ENCODE results near the gene ZNF32. TPM values are rescaled to one million over a fixed set of nuclear protein-coding genes. Genes with fewer than 3 reads are reported as not detected.

ZNF32 gene, protein sequence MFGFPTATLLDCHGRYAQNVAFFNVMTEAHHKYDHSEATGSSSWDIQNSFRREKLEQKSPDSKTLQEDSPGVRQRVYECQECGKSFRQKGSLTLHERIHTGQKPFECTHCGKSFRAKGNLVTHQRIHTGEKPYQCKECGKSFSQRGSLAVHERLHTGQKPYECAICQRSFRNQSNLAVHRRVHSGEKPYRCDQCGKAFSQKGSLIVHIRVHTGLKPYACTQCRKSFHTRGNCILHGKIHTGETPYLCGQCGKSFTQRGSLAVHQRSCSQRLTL
- total RNA-seq = 10 to 100 TPM; 22.0 to 31.6 TPM
- 10 to 100 TPM; 63.4 to 68.6 TPM for polyA plus RNA-seq
- long read RNA-seq, donor 1, transcript ZNF32-201 (3 exons, 1,137 nt) = major isoform, 23 of 34 reads
- long read RNA-seq, donor 1, transcript ZNF32-202 (3 exons, 1,201 nt) = minor isoform, 5 of 34 reads
- long read RNA-seq, donor 1, partial matches to known transcripts = 4 of 34 reads
- long read RNA-seq, donor 1, other reads (novel, unspliced or antisense) = 2 of 34 reads
- long read RNA-seq, donor 2, transcript ZNF32-201 (3 exons, 1,137 nt) = major isoform, 8 of 16 reads
- long read RNA-seq, donor 2, partial matches to known transcripts = 0 of 16 reads
- long read RNA-seq, donor 2, other reads (novel, unspliced or antisense) = 6 of 16 reads

DNA sequence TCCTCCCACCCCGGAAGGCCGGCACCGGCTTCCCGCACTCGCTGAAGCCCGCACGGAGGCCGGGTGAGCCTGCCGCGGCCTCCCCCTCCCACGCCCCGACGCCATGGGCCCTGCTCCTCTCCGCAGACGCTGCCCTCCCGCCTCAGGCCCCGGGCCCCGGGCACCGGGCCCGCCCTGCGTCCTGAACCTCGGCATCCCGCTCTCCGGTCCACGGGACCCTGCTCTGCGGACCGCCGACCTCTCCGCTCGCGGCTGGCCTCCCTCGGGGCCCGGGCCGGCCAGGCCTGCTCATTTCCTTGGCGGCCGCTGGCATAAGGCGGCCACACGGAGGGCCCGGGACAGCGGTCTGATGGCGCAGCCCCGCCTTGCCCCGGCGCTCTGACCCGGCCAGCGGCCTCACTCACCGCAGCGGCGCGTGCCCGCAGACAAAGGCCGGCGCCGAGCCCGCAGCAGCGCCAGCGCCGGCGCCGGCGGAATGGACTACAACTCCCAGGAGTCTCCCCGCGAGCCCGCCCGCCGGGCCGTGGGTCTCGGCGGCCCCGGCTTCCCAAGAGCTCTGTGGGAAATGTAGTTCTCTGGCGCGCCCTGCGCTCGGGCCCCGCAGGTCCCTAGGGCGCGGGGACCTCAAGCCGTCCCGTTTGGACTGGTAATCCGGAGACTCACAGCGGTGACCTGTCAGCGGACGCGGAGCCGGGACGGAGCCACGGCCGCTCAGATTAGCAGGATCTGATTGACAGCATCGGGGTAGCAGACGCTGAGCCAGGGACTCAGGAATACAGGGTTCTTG lies at the start of gene ZNF32:
TSS of gene ZNF32 (minus strand) at position 484 of the 787 bp plus-strand sequence. CDS start 2,748 bp downstream, outside the sequence.
- H3K9me3 ChIP-seq (ENCODE audit: control insufficient read depth, low read length) = peaks cover 13% of the 10 kb centered on the region
- H3K36me3 ChIP-seq (ENCODE audit: control insufficient read depth in 1 of 2, insufficient read depth in 2 of 2, low read length in 1 of 2) = peaks cover 12 to 21% of the 10 kb centered on the region in 2 donors
- ATAC-seq (ENCODE audit: low FRiP score) (peak; percentile 97), DNase-seq (peak; percentile 91 to 95)
- H3K4me1 ChIP-seq (ENCODE audit: control insufficient read depth in 1 of 2, insufficient read depth in 2 of 2, low read length in 2 of 2) = no peaks in the 10 kb centered on the region
- 0 to 1% methylated on average over 88 to 90 of the region's 90 CpGs for WGBS, 2 donors
- H3K27me3 ChIP-seq (ENCODE audit: control insufficient read depth in 1 of 2, insufficient read depth in 2 of 2, low read length in 1 of 2) = no peaks in the 10 kb centered on the region
- peak within 1 kb of the TSS; percentile 93 to 94 for H3K4me3 ChIP-seq (ENCODE audit: low read length in 2 of 2)
- intact Hi-C loops (cut with DNase I) = no loop called here
- peak within 1 kb of the TSS; percentile 22 to 48 for H3K27ac ChIP-seq (ENCODE audit: low read depth in 1 of 2, low read length in 2 of 2)

DNA sequence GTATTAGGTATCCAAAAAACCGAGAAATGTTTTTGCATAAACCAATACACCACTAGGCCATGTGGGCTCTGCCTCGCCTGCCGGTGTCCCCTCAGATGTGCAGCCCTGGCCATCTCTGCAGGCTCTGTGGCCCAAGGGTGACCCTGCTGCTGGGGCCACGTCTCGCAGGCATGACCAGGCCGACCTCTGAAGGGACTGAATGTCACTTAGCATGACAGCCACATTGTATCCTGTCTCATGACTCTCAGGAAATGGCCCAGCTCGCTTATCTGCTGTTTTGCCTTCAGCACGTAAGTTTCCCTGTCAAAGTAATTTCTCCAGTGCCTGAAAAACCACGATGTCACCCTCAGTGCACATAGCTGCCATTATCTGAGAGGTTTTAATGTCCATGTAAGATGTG lies 49.5 kb upstream of the ZNF32 start:
- Histone ChIP-seq H3K27me3 (ENCODE audit: control insufficient read depth in 1 of 2, insufficient read depth in 2 of 2, low read length in 1 of 2) (no peaks in the 10 kb centered on the region), H3K36me3 (ENCODE audit: control insufficient read depth in 1 of 2, insufficient read depth in 2 of 2, low read length in 1 of 2) (no peaks in the 10 kb centered on the region), H3K27ac (ENCODE audit: low read depth in 1 of 2, low read length in 2 of 2) (no peak overlapping the region), H3K4me1 (ENCODE audit: control insufficient read depth in 1 of 2, insufficient read depth in 2 of 2, low read length in 2 of 2) (no peaks in the 10 kb centered on the region), H3K4me3 (ENCODE audit: low read length in 2 of 2) (no peak overlapping the region), H3K9me3 (ENCODE audit: control insufficient read depth, low read length) (no peaks in the 10 kb centered on the region)
- ATAC-seq (ENCODE audit: low FRiP score) = no peak
- DNase-seq = no peak
- intact Hi-C loops (cut with DNase I) = loop anchor here in 1 of 2 donors (10.0 kb wide), 1 partner anchor 127 kb away; no protein-coding TSS in a partner anchor
- 84 to 86% methylated on average over 9 of the region's 9 CpGs for WGBS, 2 donors

DNA sequence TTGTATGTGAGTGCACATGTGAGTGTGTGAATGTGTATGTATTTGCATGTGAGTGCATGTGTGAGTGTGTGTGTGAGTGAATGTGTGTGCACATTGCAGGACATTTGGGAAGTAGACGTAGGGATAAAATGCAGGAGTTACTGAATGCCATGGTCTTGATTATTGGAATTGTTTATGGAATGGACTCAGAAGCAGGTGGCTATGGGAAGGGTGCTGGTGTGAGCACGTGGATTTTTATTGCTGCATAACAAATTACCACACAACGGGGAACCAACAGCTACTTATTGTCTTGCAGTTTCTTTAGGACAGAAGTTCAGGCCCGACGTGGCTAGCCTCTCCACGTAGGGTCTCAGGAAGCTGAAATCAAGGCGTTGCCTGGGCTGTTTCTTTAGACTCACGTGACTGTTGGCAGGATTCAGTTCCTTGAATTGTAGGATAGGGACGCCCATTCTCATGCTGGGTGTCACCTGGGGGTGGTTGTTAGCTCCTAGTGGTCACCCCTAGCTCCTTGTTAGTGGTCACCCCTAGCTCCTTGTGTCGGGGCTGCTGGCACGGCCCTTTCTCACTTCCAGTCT lies 48.3 kb upstream of the ZNF32 start:
- H3K36me3 ChIP-seq (ENCODE audit: control insufficient read depth in 1 of 2, insufficient read depth in 2 of 2, low read length in 1 of 2) = no peaks in the 10 kb centered on the region
- no peak overlapping the region for H3K4me3 ChIP-seq (ENCODE audit: low read length in 2 of 2)
- H3K9me3 ChIP-seq (ENCODE audit: control insufficient read depth, low read length) = no peaks in the 10 kb centered on the region
- no peak overlapping the region for H3K27ac ChIP-seq (ENCODE audit: low read depth in 1 of 2, low read length in 2 of 2)
- 93 to 94% methylated on average over 11 of the region's 11 CpGs for WGBS, 2 donors
- H3K4me1 ChIP-seq (ENCODE audit: control insufficient read depth in 1 of 2, insufficient read depth in 2 of 2, low read length in 2 of 2) = no peaks in the 10 kb centered on the region
- DNase-seq = no peak
- intact Hi-C loops (cut with DNase I) = loop anchor here in 1 of 2 donors (10.0 kb wide), 1 partner anchor 128 kb away; no protein-coding TSS in a partner anchor
- no peak for ATAC-seq (ENCODE audit: low FRiP score)
- no peaks in the 10 kb centered on the region for H3K27me3 ChIP-seq (ENCODE audit: control insufficient read depth in 1 of 2, insufficient read depth in 2 of 2, low read length in 1 of 2)

DNA sequence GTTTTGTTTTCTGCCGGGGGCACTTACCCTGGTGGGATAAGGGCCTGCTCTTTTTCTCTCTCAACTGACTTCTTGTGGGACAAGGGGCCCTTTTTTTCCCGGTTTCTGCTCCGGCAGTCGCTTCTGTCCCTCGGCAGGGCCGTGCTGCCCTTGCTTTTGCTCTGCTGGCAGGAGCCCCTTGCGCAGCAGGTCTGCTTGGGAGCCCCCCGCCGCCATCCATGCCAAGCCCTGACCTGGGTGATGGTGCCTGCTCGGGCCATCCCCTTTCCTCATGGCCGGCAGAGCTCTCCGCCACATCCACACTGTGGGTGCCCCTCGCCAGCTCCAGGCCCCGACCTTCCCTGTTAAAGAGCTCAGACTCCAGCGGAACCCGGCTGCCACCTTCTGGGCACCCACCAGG lies 47.0 kb upstream of the ZNF32 start:
- H3K4me1 ChIP-seq (ENCODE audit: control insufficient read depth in 1 of 2, insufficient read depth in 2 of 2, low read length in 2 of 2) = no peaks in the 10 kb centered on the region
- ATAC-seq (ENCODE audit: low FRiP score) (no peak), DNase-seq (no peak)
- H3K27me3 ChIP-seq (ENCODE audit: control insufficient read depth in 1 of 2, insufficient read depth in 2 of 2, low read length in 1 of 2) = no peaks in the 10 kb centered on the region
- WGBS, 2 donors = 97% methylated on average over 15 to 16 of the region's 16 CpGs
- H3K4me3 ChIP-seq (ENCODE audit: low read length in 2 of 2) = no peak overlapping the region
- intact Hi-C loops (cut with DNase I) = loop anchor here in 1 of 2 donors (10.0 kb wide), 1 partner anchor 129 kb away; no protein-coding TSS in a partner anchor
- no peak overlapping the region for H3K27ac ChIP-seq (ENCODE audit: low read depth in 1 of 2, low read length in 2 of 2)
- H3K9me3 ChIP-seq (ENCODE audit: control insufficient read depth, low read length) = no peaks in the 10 kb centered on the region
- no peaks in the 10 kb centered on the region for H3K36me3 ChIP-seq (ENCODE audit: control insufficient read depth in 1 of 2, insufficient read depth in 2 of 2, low read length in 1 of 2)

DNA sequence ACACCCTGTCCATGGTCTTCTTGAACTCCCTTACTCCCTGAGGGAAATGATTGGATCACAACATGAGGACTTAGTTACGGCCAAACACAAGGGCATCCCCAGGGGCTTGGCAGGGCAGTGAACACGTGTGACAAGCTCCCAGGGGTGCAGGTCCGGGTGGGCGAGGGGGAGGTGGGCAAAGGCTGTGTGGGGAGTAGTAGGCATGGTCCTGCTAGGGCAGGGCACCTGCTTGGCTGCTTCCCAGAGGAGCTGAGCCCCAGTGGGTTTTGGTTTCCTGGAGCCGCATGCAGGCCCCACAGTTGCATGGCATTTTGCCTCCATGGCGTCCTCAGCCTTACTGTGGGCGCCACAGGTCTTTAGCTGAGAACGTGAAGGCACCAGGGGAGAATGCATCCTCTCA lies 46.6 kb upstream of the ZNF32 start:
- H3K4me3 ChIP-seq (ENCODE audit: low read length in 2 of 2) = no peak overlapping the region
- no peaks in the 10 kb centered on the region for H3K9me3 ChIP-seq (ENCODE audit: control insufficient read depth, low read length)
- WGBS, 2 donors = 89 to 91% methylated on average over 8 of the region's 8 CpGs
- H3K36me3 ChIP-seq (ENCODE audit: control insufficient read depth in 1 of 2, insufficient read depth in 2 of 2, low read length in 1 of 2) = no peaks in the 10 kb centered on the region
- intact Hi-C loops (cut with DNase I) = loop anchor here in 1 of 2 donors (10.0 kb wide), 1 partner anchor 129 kb away; no protein-coding TSS in a partner anchor
- DNase-seq (no peak), ATAC-seq (ENCODE audit: low FRiP score) (no peak)
- no peaks in the 10 kb centered on the region for H3K4me1 ChIP-seq (ENCODE audit: control insufficient read depth in 1 of 2, insufficient read depth in 2 of 2, low read length in 2 of 2)
- H3K27me3 ChIP-seq (ENCODE audit: control insufficient read depth in 1 of 2, insufficient read depth in 2 of 2, low read length in 1 of 2) = no peaks in the 10 kb centered on the region
- H3K27ac ChIP-seq (ENCODE audit: low read depth in 1 of 2, low read length in 2 of 2) = no peak overlapping the region

DNA sequence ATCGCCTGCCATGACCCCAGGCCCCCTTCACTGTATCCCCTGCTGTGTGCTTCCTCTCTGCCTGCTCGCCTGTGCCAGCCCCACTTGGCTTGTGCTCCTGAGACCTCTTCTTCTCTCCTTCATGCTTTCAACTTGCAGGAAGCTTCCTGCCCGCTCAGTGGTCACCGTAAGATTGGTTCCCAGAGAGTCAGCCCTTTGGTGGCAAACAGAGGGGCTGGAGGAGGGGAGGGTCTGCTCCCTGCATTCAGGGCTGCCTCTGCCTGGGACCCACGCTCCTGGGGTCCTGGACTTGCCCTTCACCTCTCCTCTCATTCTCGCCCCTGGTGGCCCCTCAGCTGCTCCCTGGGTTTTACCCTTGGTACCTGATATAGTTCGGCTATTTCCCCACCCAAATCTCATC lies 45.8 kb upstream of the ZNF32 start:
- H3K36me3 ChIP-seq (ENCODE audit: control insufficient read depth in 1 of 2, insufficient read depth in 2 of 2, low read length in 1 of 2) = no peaks in the 10 kb centered on the region
- 95% methylated on average over 7 of the region's 7 CpGs for WGBS, 2 donors

DNA sequence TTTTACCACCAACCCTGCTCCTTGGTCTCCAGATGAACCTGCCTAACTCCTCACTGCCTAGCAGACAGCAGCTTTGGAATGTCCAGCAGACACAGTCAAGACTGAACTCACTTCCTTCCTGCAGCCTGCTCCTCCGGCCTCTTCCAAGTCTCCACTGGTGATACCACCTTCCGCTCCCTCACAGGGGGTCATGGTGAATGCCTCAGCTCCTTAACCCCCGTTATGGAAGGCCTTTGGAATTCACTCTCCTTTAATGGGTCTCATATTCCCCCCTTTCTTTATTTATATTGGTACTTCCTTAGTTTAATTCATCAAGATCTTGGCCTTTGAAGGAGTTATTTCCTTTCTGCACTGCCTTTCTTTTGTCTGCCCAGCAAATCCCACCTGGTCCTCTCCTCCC lies 44.9 kb upstream of the ZNF32 start:
- Histone ChIP-seq H3K4me3 (ENCODE audit: low read length in 2 of 2) (no peak overlapping the region), H3K27me3 (ENCODE audit: control insufficient read depth in 1 of 2, insufficient read depth in 2 of 2, low read length in 1 of 2) (no peaks in the 10 kb centered on the region), H3K9me3 (ENCODE audit: control insufficient read depth, low read length) (no peaks in the 10 kb centered on the region), H3K4me1 (ENCODE audit: control insufficient read depth in 1 of 2, insufficient read depth in 2 of 2, low read length in 2 of 2) (no peaks in the 10 kb centered on the region), H3K36me3 (ENCODE audit: control insufficient read depth in 1 of 2, insufficient read depth in 2 of 2, low read length in 1 of 2) (no peaks in the 10 kb centered on the region), H3K27ac (ENCODE audit: low read depth in 1 of 2, low read length in 2 of 2) (no peak overlapping the region)
- DNase-seq = peak in 1 of 2 donors; percentile 52
- WGBS, 2 donors = 86 to 89% methylated on average over 3 of the region's 3 CpGs
- no peak for ATAC-seq (ENCODE audit: low FRiP score)
- intact Hi-C loops (cut with DNase I) = loop anchor here (5.0 to 10.0 kb wide), 5 partner anchors 114 to 614 kb away; no protein-coding TSS in a partner anchor

More for the DNA sequence above, 45.8 kb upstream of the ZNF32 start:
- Histone ChIP-seq H3K27me3 (ENCODE audit: control insufficient read depth in 1 of 2, insufficient read depth in 2 of 2, low read length in 1 of 2) (no peaks in the 10 kb centered on the region), H3K4me1 (ENCODE audit: control insufficient read depth in 1 of 2, insufficient read depth in 2 of 2, low read length in 2 of 2) (no peaks in the 10 kb centered on the region), H3K4me3 (ENCODE audit: low read length in 2 of 2) (no peak overlapping the region), H3K9me3 (ENCODE audit: control insufficient read depth, low read length) (no peaks in the 10 kb centered on the region), H3K27ac (ENCODE audit: low read depth in 1 of 2, low read length in 2 of 2) (no peak overlapping the region)
- DNase-seq (peak in 1 of 2 donors; percentile 36), ATAC-seq (ENCODE audit: low FRiP score) (no peak)
- intact Hi-C loops (cut with DNase I) = loop anchor here (5.0 to 10.0 kb wide), 5 partner anchors 113 to 613 kb away; no protein-coding TSS in a partner anchor
